ENCODE results near the gene RUVBL1. TPM values are rescaled to one million over a fixed set of nuclear protein-coding genes. Genes with fewer than 3 reads are reported as not detected.
A peak's percentile ranks its signal among the peaks of the same experiment; 100 is the strongest.
"Not testable (repeated sequence)": the region's sequence is repeated elsewhere in the genome, so short reads cannot be mapped to it uniquely, and the experiment has no call there.

The RUVBL1 gene
- polyA plus RNA-seq (ENCODE audit: insufficient read length): 36.2 TPM

GRCh38 chr3:128123538-128124368 is at the start of gene RUVBL1:
TSS of gene RUVBL1 (minus strand) at chr3:128123812. CDS start at chr3:128123724, 88 bp downstream.
- peak; percentile 96 for DNase-seq

- DNase-seq: no peak
Observed at GRCh38 chr3:128173200-128173599, 49.6 kb upstream of the RUVBL1 start.

GRCh38 chr3:128170866-128171516 is 47.4 kb upstream of the RUVBL1 start:
- DNase-seq: peak; percentile 74

GRCh38 chr3:128168836-128169235 is 45.2 kb upstream of the RUVBL1 start:
- no peak for DNase-seq

GRCh38 chr3:128167973-128168674 is 44.5 kb upstream of the RUVBL1 start:
- no peak for DNase-seq

- DNase-seq: no peak
Observed at GRCh38 chr3:128167646-128167972, 44.0 kb upstream of the RUVBL1 start.

GRCh38 chr3:128166971-128167453 is 43.4 kb upstream of the RUVBL1 start:
- DNase-seq: no peak

GRCh38 chr3:128163432-128163831 is 39.8 kb upstream of the RUVBL1 start:
- DNase-seq: no peak

GRCh38 chr3:128160661-128161060 is 37.0 kb upstream of the RUVBL1 start:
- DNase-seq: no peak

- DNase-seq: no peak
Observed at GRCh38 chr3:128155616-128156360, 32.2 kb upstream of the RUVBL1 start.

GRCh38 chr3:128154354-128154753 is 30.7 kb upstream of the RUVBL1 start:
- DNase-seq: not testable (repeated sequence)

- DNase-seq: peak; percentile 78
Observed at GRCh38 chr3:128153156-128154041, 29.8 kb upstream of the RUVBL1 start, which contains the start of gene EEFSEC. TSS of gene EEFSEC (plus strand) at chr3:128153481. CDS start at chr3:128153508, 27 bp downstream.

- DNase-seq: no peak
Observed at GRCh38 chr3:128152419-128153155, 29.0 kb upstream of the RUVBL1 start.

GRCh38 chr3:128151758-128152274 is 28.2 kb upstream of the RUVBL1 start:
- DNase-seq: no peak

GRCh38 chr3:128149650-128150049 is 26.0 kb upstream of the RUVBL1 start:
- no peak for DNase-seq

GRCh38 chr3:128146201-128146600 is 22.6 kb upstream of the RUVBL1 start:
- no peak for DNase-seq

- no peak for DNase-seq
Observed at GRCh38 chr3:128145279-128145678, 21.7 kb upstream of the RUVBL1 start.

- DNase-seq: no peak
Observed at GRCh38 chr3:128144512-128145187, 21.0 kb upstream of the RUVBL1 start.

GRCh38 chr3:128143496-128143895 is 19.9 kb upstream of the RUVBL1 start:
- no peak for DNase-seq
